NOMO-1 (cell line): ENCODE measurements around the gene CXCR1.
"Not testable (repeated sequence)": the region's sequence is repeated elsewhere in the genome, so short reads cannot be mapped to it uniquely, and the experiment has no call there.

Experiments
- DNase-seq, 2 experiments: peaks; one replicate each; lab custom pipeline; 2025; ENCODE audit not compliant: unreplicated experiment in 2 of 2; lab: John Stamatoyannopoulos, UW

Gene CXCR1

GRCh38 chr2:218162814-218163213 lies 3.9 kb downstream of the CXCR1 start:
- no peak for DNase-seq

DNA sequence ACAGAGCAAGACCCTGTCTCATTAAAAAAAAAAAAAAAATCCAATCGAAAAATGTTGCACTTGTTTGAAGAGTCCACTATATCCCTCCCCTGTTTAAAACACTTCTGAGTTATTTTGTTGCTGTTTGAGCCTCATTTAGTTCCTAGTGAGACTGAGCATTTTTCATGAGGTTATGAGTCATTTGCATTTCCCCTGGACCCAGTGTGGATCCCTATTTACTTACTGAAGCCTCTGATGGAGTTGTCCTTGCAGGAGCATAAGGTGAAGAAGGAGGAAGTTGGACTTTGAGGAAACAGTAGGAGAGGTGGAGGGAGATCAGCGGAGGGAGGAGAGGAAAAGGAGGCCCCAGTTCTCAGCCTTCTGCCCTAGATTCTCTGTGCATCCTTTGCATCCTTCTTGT lies 5.1 kb downstream of the CXCR1 start:
- DNase-seq: peak in 1 of 2 experiments; percentile 23

GRCh38 chr2:218155953-218156479 lies 10.7 kb downstream of the CXCR1 start:
- DNase-seq: peak; percentile 17 to 18

- no peak for DNase-seq
Observed at GRCh38 chr2:218152777-218153176, 14.0 kb downstream of the CXCR1 start.

DNA sequence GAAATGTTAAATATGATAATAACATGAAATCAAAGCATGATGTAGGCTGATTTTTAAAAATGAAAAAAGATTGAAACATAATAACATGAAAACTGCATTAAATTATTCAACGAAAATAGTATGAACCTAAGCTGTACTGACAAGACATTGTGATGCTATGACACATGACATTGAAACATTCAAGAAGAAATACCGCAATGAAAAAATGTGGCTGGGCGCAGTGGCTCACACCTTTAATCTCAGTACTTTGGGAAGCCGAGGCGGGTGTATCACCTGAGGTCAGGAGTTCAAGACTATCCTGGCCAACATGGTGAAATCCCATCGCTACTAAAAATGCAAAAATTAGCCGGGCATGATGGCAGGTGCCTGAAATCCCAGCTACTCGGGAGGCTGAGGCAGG lies 14.6 kb downstream of the CXCR1 start:
- no peak for DNase-seq

GRCh38 chr2:218149848-218150440 lies 16.8 kb downstream of the CXCR1 start:
- peak; percentile 32 to 70 for DNase-seq

DNA sequence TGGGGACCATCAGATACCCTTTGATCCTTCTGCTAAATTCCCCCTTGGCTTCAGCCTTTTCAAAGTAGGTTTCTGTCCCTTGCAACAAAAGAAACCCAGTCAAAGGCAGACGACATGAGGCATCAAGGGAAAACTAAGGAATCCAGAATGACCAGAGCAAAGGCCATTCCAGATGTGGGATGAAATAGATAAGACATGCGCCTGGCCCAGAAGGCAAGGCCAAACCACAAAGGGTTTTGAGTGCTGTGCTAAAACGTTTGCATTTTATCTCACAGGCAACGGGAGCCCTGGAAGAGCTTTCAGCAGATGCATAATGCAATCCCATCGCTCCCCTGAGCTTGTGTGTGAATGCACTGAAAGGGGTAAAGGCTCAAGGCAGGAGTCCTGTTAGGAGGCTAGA lies 17.7 kb downstream of the CXCR1 start:
- no peak for DNase-seq

DNA sequence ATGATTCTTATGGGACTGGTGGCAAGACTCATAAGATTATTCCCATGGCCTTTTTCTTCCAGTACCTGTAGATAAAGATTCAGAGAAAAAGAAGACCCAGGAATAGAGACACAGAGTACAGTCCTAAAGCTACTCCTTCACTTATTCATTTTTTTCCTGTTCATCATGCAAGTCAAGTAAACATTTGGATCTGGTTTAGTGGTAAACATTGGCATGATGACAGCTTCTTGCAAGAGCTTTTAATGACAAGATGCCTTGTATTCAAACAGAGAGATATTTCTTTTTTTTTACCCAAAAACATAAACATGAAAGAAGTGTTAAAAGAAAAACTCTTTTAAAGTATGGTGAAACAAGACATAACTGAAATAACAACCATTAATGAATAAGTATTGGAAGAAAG lies 20.7 kb downstream of the CXCR1 start:
- DNase-seq: no peak

- DNase-seq: no peak
Observed at GRCh38 chr2:218145124-218145523, 21.6 kb downstream of the CXCR1 start.

- DNase-seq: no peak
Observed at GRCh38 chr2:218138047-218138446, 28.7 kb downstream of the CXCR1 start.

DNA sequence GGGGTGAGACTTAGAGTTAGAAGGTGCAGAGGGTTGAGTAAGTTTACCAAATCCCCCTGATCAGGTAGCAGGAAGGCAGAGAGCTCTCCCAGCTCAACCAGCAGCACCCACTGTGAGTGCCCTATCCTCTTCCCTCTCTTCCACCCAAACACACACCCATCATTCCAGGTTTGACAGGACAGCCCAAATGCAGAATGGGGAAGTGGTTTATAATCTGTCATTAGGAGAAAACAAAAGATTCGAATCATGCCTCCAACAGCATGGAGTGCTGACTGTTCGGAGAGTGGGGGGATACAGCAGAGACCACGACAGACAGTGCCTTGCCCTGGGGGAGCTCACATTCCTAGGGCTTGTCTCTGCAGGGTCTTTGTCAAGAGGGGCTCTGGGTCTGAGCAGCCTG lies 29.2 kb downstream of the CXCR1 start:
- DNase-seq: no peak

DNA sequence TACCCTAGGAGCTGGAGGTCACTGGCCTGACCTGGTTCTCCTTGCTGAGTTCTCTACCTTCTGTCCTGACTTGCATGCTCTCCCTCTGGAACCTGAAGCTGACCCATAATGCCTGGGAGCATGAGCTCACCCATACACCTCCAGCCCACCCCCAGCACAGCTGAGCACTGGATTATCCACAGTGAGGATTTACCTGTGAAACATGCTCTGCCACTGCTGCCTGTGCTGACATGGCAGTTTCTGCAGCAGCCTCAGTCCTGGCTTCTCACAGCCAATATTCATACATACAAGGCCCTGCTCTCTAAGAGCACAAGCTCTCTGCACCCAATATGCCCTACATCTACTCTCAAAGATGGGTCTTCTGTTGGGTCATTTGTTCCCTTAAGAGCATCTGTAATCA lies 35.9 kb downstream of the CXCR1 start:
- no peak for DNase-seq

DNA sequence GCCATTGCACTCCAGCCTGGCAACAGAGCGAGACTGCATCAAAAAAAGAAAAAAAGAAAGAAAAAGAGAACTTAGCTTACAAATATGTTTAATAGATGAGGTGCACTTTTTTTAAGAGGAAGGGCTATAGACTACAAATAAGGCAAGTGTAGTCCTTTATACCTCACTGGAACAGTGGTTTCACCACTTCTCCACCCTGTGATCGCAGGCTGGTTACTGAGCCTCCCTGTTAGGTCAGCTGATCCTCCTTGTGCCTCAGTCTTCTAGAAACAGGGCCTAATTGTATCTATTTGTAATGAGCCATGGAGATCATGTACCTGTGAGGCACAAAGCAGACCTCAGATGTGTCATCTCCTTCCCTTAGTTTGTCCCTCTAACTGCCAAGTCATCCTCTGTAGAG lies 36.4 kb downstream of the CXCR1 start:
- no peak for DNase-seq

DNA sequence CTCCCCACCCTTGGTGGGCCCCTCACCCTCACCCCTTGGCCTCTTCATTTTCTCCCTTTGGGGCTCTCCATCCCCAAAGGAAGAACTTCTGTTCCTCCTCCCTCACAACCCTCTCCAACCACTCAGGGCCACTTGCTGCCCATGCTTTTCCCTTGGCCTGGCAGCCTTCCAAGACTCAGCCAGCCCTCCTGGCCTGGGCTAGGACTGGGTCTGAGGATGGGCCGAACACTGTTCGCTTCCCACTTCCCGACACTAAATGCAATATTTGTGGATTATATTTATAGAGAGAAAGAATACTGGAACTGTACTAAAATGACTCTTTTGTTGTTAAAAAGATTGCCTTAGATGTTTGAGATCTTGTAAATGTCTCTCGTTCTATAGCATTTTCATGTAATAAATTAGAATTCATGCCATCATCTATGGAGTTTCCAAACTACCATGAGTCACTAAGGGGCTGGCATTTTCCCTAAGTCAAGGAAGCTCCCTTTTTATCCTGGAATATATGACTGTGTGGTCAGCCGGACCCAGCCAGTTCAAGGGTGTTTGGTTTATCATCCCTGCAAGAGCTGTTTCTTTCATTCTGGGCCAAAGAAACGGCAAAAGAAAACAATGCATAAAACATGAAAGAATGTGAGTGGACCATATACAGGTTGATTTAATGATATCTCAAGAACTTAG lies 37.2 kb downstream of the CXCR1 start:
- no peak for DNase-seq

DNA sequence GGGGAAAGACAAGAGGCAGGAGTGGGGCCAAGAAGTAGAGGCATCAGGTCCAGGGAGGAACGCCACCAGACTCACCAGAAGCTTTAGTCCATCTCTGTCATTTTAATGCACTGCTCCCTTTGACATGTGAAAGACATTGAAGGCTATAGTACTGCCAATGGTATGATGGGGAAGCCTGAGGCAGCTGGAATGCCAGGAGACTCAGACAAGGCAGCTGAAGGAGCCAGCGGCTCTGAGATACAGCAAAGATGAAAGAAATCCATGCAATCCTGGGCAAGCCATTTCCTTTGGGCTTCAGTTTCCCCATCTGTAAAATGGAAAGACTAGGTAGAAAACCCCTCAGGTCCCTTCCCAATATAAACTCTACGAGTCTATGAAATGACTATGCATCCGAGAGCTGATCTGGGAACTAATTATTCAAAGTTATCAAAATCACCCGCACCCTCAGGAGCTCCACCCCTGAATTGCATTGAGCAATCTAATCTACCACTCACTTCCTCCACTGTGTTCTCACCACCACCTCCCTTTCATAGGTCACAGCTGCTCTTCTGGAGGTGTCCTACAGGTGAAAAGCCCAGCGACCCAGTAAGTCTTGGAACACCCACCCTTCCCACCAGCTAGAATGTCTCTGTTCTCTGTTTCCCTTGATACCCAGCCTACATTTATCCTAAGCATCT lies 37.8 kb downstream of the CXCR1 start:
- DNase-seq: peak; percentile 54 to 72

DNA sequence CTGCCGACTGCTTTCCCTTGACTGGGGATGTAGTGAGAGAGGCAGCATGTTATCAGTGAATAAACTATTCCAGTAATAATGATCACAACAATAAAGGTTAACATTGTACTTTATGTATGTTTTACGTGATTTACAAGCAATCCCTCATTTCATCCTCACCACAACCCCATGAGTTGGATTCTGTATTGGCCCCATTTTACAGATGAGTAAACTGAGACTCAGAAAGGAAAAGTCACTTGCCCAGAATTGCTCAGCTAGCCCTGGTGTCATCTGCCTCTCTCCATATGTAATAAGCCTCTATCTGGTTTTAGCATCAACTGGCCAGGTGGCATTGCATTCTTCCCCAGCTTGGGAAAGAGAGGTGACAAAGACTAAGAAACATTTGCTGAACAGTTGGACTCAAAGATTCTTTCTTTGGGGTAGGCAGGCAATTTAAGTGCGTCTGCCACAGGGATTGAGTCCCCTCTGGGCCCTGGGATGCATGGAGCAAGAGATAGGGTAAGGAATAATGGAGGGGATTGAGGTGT lies 38.8 kb downstream of the CXCR1 start:
- no peak for DNase-seq

DNA sequence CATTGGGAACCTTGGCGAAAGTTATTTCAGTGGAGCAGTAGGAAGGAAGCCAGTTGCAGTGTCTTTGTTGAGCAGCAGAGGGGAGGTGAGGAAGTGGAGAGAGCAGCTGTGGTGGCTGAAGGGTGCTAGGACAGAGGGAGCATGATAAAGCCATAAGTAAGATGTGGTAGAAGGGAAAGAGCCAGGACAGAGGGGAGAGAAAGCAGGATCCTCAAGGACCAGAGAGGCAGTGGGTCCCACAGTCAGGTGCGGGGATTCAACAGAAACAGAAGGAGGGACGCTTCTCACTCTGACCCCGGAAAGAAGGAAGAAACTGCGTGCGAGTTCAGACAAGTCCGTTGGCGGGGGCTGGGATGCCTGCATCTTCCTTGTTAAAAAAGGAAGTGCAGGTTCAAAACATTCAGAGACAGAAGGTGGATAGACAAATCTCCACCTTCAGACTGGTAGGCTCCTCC lies 41.1 kb downstream of the CXCR1 start, which contains the start of gene CXCR2:
CXCR2 (plus strand) TSS at position 403 of the 455 bp plus-strand sequence. CDS start 8,774 bp downstream, outside the sequence.
- peak; percentile 76 to 88 for DNase-seq

DNA sequence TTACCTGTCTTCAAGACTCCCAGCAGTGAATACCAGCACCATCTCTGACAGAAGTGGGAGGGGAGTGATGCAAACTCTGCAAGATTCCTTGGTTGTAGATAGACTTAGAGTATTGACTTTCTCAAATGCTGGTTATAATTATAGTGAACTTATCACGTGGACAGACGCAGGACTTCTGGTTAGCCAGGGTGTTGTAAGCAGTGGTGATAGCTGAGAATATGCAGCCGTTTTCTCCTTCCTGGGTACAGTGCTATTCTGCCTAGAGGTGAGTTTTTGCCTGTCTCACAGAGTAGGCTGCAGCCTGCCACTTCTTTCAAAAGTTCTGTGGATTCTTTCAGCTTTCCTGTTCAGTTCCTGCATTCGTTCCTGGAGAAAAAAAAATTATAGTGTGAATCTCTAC lies 41.7 kb downstream of the CXCR1 start:
- DNase-seq: peak; percentile 34 to 70

GRCh38 chr2:218123986-218124385 lies 42.8 kb downstream of the CXCR1 start:
- no peak for DNase-seq

DNA sequence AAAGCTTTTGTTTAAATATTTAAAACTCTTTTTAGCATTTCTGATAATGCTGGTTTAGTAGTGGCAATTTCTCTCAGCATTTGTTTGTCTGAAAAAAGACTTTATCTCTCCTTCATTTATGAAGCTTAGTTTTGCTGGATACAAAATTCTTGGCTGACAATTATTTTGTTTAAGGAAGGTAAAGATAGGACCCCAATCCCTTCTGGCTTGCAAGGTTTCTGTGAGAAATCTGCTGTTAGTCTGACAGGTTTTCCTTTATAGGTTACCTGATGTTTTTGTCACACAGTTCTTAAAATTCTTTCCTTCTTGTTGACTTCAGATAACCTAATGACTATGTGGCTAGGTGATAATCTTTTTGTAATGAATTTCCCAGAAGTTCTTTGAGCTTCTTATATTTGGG lies 44.5 kb downstream of the CXCR1 start:
- not testable (repeated sequence) for DNase-seq

- not testable (repeated sequence) for DNase-seq
Observed at GRCh38 chr2:218121789-218122188, 45.0 kb downstream of the CXCR1 start.
